DND-41 (cell line): Measurements from ENCODE around the gene LRRC14B.

Experiments
- EZH2 ChIP-seq: IDR thresholded peaks from 3 replicates; pipeline ENCODE4 v1.6.1; 2012; ENCODE audit warnings: borderline replicate concordance, low read depth, mild to moderate bottlenecking, moderate library complexity, low read length, inconsistent platforms; ENCODE audit not compliant: severe bottlenecking
- TF ChIP-seq, protein P1 (sequence below): IDR thresholded peaks from 2 replicates; pipeline ENCODE4 v1.5.1; 2012; ENCODE audit warnings: borderline replicate concordance, low read length, moderate library complexity, mild to moderate bottlenecking; ENCODE audit not compliant: poor library complexity, severe bottlenecking; ENCODE audit errors: extremely low read depth

DNA sequence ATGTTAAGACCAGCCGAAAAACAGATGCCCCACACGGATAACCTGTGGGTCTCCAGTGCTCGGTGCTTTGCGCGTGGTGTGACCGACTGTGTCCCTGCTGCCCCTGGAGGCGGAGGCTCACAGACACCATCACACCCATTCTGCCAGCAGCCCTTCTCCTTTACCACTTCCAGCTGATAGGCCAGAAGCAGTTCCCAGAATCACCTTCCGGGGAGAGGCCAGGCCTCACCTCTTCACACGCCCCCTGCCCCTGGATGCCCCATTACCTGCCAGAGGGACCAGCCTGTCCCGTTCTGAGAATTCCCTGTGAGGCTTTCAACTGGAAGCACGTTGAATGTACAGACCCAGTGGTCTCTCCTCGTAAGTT is 21.6 kb upstream of the LRRC14B start:
- TF ChIP-seq, protein P1, sequence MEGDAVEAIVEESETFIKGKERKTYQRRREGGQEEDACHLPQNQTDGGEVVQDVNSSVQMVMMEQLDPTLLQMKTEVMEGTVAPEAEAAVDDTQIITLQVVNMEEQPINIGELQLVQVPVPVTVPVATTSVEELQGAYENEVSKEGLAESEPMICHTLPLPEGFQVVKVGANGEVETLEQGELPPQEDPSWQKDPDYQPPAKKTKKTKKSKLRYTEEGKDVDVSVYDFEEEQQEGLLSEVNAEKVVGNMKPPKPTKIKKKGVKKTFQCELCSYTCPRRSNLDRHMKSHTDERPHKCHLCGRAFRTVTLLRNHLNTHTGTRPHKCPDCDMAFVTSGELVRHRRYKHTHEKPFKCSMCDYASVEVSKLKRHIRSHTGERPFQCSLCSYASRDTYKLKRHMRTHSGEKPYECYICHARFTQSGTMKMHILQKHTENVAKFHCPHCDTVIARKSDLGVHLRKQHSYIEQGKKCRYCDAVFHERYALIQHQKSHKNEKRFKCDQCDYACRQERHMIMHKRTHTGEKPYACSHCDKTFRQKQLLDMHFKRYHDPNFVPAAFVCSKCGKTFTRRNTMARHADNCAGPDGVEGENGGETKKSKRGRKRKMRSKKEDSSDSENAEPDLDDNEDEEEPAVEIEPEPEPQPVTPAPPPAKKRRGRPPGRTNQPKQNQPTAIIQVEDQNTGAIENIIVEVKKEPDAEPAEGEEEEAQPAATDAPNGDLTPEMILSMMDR: no peak
- no peak for TF ChIP-seq EZH2
